Activated naive CD8-positive, alpha-beta T cell (primary cell): Measurements from ENCODE around the gene PIEZO2.
"Not testable (repeated sequence)": the region's sequence is repeated elsewhere in the genome, so short reads cannot be mapped to it uniquely, and the experiment has no call there.

Experiments
- H3K27ac Mint-ChIP-seq: one replicate; pipeline ENCODE4 v1.8.0; 2021; ENCODE audit warnings: mixed read lengths
- H3K27me3 Mint-ChIP-seq: one replicate; pipeline ENCODE4 v1.8.0; 2021; ENCODE audit warnings: mixed read lengths
- H3K36me3 Mint-ChIP-seq: one replicate; pipeline ENCODE4 v1.8.0; 2021; ENCODE audit warnings: mixed read lengths
- H3K4me1 Mint-ChIP-seq: one replicate; pipeline ENCODE4 v1.8.0; 2021; ENCODE audit warnings: low read depth, mixed read lengths
- H3K4me3 Mint-ChIP-seq: one replicate; pipeline ENCODE4 v1.8.0; 2021; ENCODE audit warnings: mild to moderate bottlenecking, mixed read lengths
- H3K9me3 Mint-ChIP-seq: one replicate; pipeline ENCODE4 v1.8.0; 2021; ENCODE audit warnings: low read depth, mixed read lengths

The PIEZO2 gene

GRCh38 chr18:10922712-10923111 lies 226.7 kb downstream of the PIEZO2 start:
- H3K27ac Mint-ChIP-seq, H3K9me3 Mint-ChIP-seq, H3K4me1 Mint-ChIP-seq, H3K4me3 Mint-ChIP-seq, H3K36me3 Mint-ChIP-seq, H3K27me3 Mint-ChIP-seq: not testable (repeated sequence)

- H3K9me3 Mint-ChIP-seq, H3K4me3 Mint-ChIP-seq, H3K36me3 Mint-ChIP-seq, H3K27ac Mint-ChIP-seq, H3K4me1 Mint-ChIP-seq, H3K27me3 Mint-ChIP-seq: not testable (repeated sequence)
Observed at GRCh38 chr18:10920309-10920708, 229.1 kb downstream of the PIEZO2 start.

- Mint-ChIP-seq H3K36me3 (no peaks in the 10 kb centered on the region), H3K27me3 (no peaks in the 10 kb centered on the region), H3K27ac (no peak overlapping the region), H3K9me3 (no peaks in the 10 kb centered on the region), H3K4me3 (no peak overlapping the region), H3K4me1 (no peaks in the 10 kb centered on the region)
Observed at GRCh38 chr18:10919851-10920250, 229.5 kb downstream of the PIEZO2 start.

- Mint-ChIP-seq H3K9me3 (no peaks in the 10 kb centered on the region), H3K4me1 (no peaks in the 10 kb centered on the region)
Observed at GRCh38 chr18:10916865-10917264, 232.5 kb downstream of the PIEZO2 start.

GRCh38 chr18:10916387-10916786 lies 233.0 kb downstream of the PIEZO2 start:
- no peaks in the 10 kb centered on the region for H3K9me3 Mint-ChIP-seq
- no peaks in the 10 kb centered on the region for H3K36me3 Mint-ChIP-seq
- H3K27ac Mint-ChIP-seq = no peak overlapping the region
- no peaks in the 10 kb centered on the region for H3K27me3 Mint-ChIP-seq
- no peak overlapping the region for H3K4me3 Mint-ChIP-seq
- no peaks in the 10 kb centered on the region for H3K4me1 Mint-ChIP-seq

More at GRCh38 chr18:10916865-10917264, 232.5 kb downstream of the PIEZO2 start:
- no peak overlapping the region for H3K27ac Mint-ChIP-seq
- no peaks in the 10 kb centered on the region for H3K36me3 Mint-ChIP-seq
- H3K4me3 Mint-ChIP-seq = no peak overlapping the region
- no peaks in the 10 kb centered on the region for H3K27me3 Mint-ChIP-seq

GRCh38 chr18:10915748-10916147 lies 233.6 kb downstream of the PIEZO2 start:
- not testable (repeated sequence) for H3K27ac Mint-ChIP-seq, H3K27me3 Mint-ChIP-seq, H3K36me3 Mint-ChIP-seq, H3K4me1 Mint-ChIP-seq, H3K4me3 Mint-ChIP-seq, H3K9me3 Mint-ChIP-seq

- H3K27me3 Mint-ChIP-seq, H3K4me3 Mint-ChIP-seq, H3K27ac Mint-ChIP-seq, H3K4me1 Mint-ChIP-seq, H3K9me3 Mint-ChIP-seq, H3K36me3 Mint-ChIP-seq: not testable (repeated sequence)
Observed at GRCh38 chr18:10914610-10915009, 234.8 kb downstream of the PIEZO2 start.

- Mint-ChIP-seq H3K4me1 (no peaks in the 10 kb centered on the region), H3K9me3 (no peaks in the 10 kb centered on the region), H3K27me3 (no peaks in the 10 kb centered on the region), H3K4me3 (no peak overlapping the region), H3K27ac (no peak overlapping the region), H3K36me3 (no peaks in the 10 kb centered on the region)
Observed at GRCh38 chr18:10913919-10914318, 235.4 kb downstream of the PIEZO2 start.

- Mint-ChIP-seq H3K9me3 (no peaks in the 10 kb centered on the region), H3K4me3 (no peak overlapping the region), H3K27ac (no peak overlapping the region), H3K27me3 (no peaks in the 10 kb centered on the region), H3K4me1 (no peaks in the 10 kb centered on the region), H3K36me3 (no peaks in the 10 kb centered on the region)
Observed at GRCh38 chr18:10912790-10913545, 236.4 kb downstream of the PIEZO2 start.

GRCh38 chr18:10909724-10910123 lies 239.6 kb downstream of the PIEZO2 start:
- no peaks in the 10 kb centered on the region for H3K36me3 Mint-ChIP-seq
- no peaks in the 10 kb centered on the region for H3K9me3 Mint-ChIP-seq
- no peaks in the 10 kb centered on the region for H3K4me1 Mint-ChIP-seq
- H3K27ac Mint-ChIP-seq = no peak overlapping the region
- no peaks in the 10 kb centered on the region for H3K27me3 Mint-ChIP-seq
- no peak overlapping the region for H3K4me3 Mint-ChIP-seq

- no peaks in the 10 kb centered on the region for H3K36me3 Mint-ChIP-seq
- no peaks in the 10 kb centered on the region for H3K4me1 Mint-ChIP-seq
- no peak overlapping the region for H3K4me3 Mint-ChIP-seq
- no peak overlapping the region for H3K27ac Mint-ChIP-seq
- H3K27me3 Mint-ChIP-seq = no peaks in the 10 kb centered on the region
- H3K9me3 Mint-ChIP-seq = no peaks in the 10 kb centered on the region
Observed at GRCh38 chr18:10908760-10909159, 240.6 kb downstream of the PIEZO2 start.

GRCh38 chr18:10907749-10908148 lies 241.6 kb downstream of the PIEZO2 start:
- Mint-ChIP-seq H3K9me3 (no peaks in the 10 kb centered on the region), H3K36me3 (no peaks in the 10 kb centered on the region), H3K27me3 (no peaks in the 10 kb centered on the region), H3K4me3 (no peak overlapping the region), H3K4me1 (no peaks in the 10 kb centered on the region), H3K27ac (no peak overlapping the region)

GRCh38 chr18:10901329-10901728 lies 248.0 kb downstream of the PIEZO2 start:
- Mint-ChIP-seq H3K4me1 (no peaks in the 10 kb centered on the region), H3K27ac (no peak overlapping the region), H3K4me3 (no peak overlapping the region)

GRCh38 chr18:10900435-10900834 lies 248.9 kb downstream of the PIEZO2 start:
- Mint-ChIP-seq H3K36me3 (no peaks in the 10 kb centered on the region), H3K4me1 (no peaks in the 10 kb centered on the region), H3K27me3 (no peaks in the 10 kb centered on the region), H3K9me3 (no peaks in the 10 kb centered on the region), H3K4me3 (no peak overlapping the region), H3K27ac (no peak overlapping the region)

More at GRCh38 chr18:10901329-10901728, 248.0 kb downstream of the PIEZO2 start:
- Mint-ChIP-seq H3K36me3 (no peaks in the 10 kb centered on the region), H3K9me3 (no peaks in the 10 kb centered on the region), H3K27me3 (no peaks in the 10 kb centered on the region)

- no peaks in the 10 kb centered on the region for H3K27me3 Mint-ChIP-seq
- H3K27ac Mint-ChIP-seq = no peak overlapping the region
- no peaks in the 10 kb centered on the region for H3K4me1 Mint-ChIP-seq
- H3K36me3 Mint-ChIP-seq = no peaks in the 10 kb centered on the region
- H3K9me3 Mint-ChIP-seq = no peaks in the 10 kb centered on the region
- no peak overlapping the region for H3K4me3 Mint-ChIP-seq
Observed at GRCh38 chr18:10899481-10899880, 249.9 kb downstream of the PIEZO2 start.

GRCh38 chr18:10898417-10898974 lies 250.9 kb downstream of the PIEZO2 start:
- H3K4me3 Mint-ChIP-seq = no peak overlapping the region
- no peaks in the 10 kb centered on the region for H3K4me1 Mint-ChIP-seq
- no peak overlapping the region for H3K27ac Mint-ChIP-seq
- H3K27me3 Mint-ChIP-seq = no peaks in the 10 kb centered on the region
- no peaks in the 10 kb centered on the region for H3K9me3 Mint-ChIP-seq
- H3K36me3 Mint-ChIP-seq = no peaks in the 10 kb centered on the region
